K562 (cell line): ENCODE data around the gene BRINP1. TPM values are rescaled to one million over a fixed set of nuclear protein-coding genes. Genes with fewer than 3 reads are reported as not detected.

Experiments
- ATAC-seq: fragments of 200-7000 bp; cut with Tn5 transposase; 3 replicates; pipeline ENCODE4 v1.9.1; 2020; ENCODE audit warnings: moderate library complexity
- BruUV-seq: library from RNA; stranded (reverse); fragments of 400-500 nt; replicated peaks from 2 replicates; lab custom pipeline; 2021; lab: Mats Ljungman, UMichigan
- CTCF ChIA-PET: fragments of 300-600 bp; formaldehyde crosslinking; extraction: SDS; loops from one replicate; lab custom pipeline; 2021; ENCODE audit warnings: low intra/inter-chr PET ratio; lab: Yijun Ruan, JAX
- POLR2A ChIA-PET: fragments of 300-600, 350-650 bp; sonication (Branson Sonifier 250); formaldehyde crosslinking; extraction: SDS; loops from one replicate; lab custom pipeline; 2021; ENCODE audit warnings: antibody characterized with exemption, inconsistent platforms; lab: Yijun Ruan, JAX
- DNase-seq, 4 experiments: peaks; one replicate each; pipeline versions ENCODE4 v3.0.0 to v3.0.0-alpha.2; 2011 to 2018; ENCODE audit warnings: low spot score in 3 of 4, mixed read lengths in 3 of 4; ENCODE audit errors: extremely low read depth in 1 of 4
- FAIRE-seq: peaks from 2 replicates; lab custom pipeline; 2011; peaks lifted over from hg19 to GRCh38; lab: Jason Lieb, UNC
- H2AFZ ChIP-seq: 2 replicates; pipeline ENCODE4 v1.6.0; 2011; ENCODE audit warnings: low read depth, low read length, control low read depth, inconsistent platforms
- H3K27ac ChIP-seq: fragments of 200-600 bp; 3 replicates; pipeline ENCODE4 v1.8.0; 2011; ENCODE audit warnings: low read depth, mild to moderate bottlenecking, control low read depth, inconsistent platforms, low read length, moderate library complexity, mixed read lengths; ENCODE audit errors: extremely low read depth
- H3K27me3 ChIP-seq, 2 experiments: fragments of 300-600 bp in 1 of 2; 2 replicates in 1 of 2; 3 replicates in 1 of 2; pipeline versions ENCODE4 v1.6.0 to v1.8.0; 2011; ENCODE audit warnings: inconsistent platforms in 2 of 2, low read length in 2 of 2, mild to moderate bottlenecking in 1 of 2, mixed read lengths in 1 of 2, moderate library complexity in 1 of 2; ENCODE audit not compliant: control insufficient read depth in 2 of 2, insufficient read depth in 2 of 2
- H3K36me3 ChIP-seq: fragments of 300-600 bp; 3 replicates; pipeline ENCODE4 v1.8.0; 2011; ENCODE audit warnings: mild to moderate bottlenecking, low read length, inconsistent platforms; ENCODE audit not compliant: control insufficient read depth, insufficient read depth
- H3K4me1 ChIP-seq, 2 experiments: fragments of 200-600 bp in 1 of 2; replicated peaks in 1 of 2; 2 replicates in 1 of 2; 3 replicates in 1 of 2; pipeline versions ENCODE4 v1.5.1 to v1.8.0; 2011; ENCODE audit warnings: inconsistent platforms in 2 of 2, low read length in 2 of 2, mild to moderate bottlenecking in 1 of 2, mixed read lengths in 1 of 2, moderate library complexity in 1 of 2; ENCODE audit not compliant: control insufficient read depth in 2 of 2, insufficient read depth in 2 of 2
- H3K4me2 ChIP-seq: 2 replicates; pipeline ENCODE4 v1.6.1; 2011; ENCODE audit warnings: low read length, control low read depth, inconsistent platforms, mixed read lengths; ENCODE audit not compliant: insufficient read depth
- H3K4me3 ChIP-seq: fragments of 200-600 bp; sonication (generic), shearing (Covaris generic); 2 replicates; pipeline ENCODE4 v1.5.1; 2016; ENCODE audit warnings: control low read depth, inconsistent platforms
- H3K79me2 ChIP-seq: fragments of 200-600 bp; 3 replicates; pipeline ENCODE4 v1.8.0; 2011; ENCODE audit warnings: low read length, inconsistent platforms; ENCODE audit not compliant: control insufficient read depth, insufficient read depth
- H3K9ac ChIP-seq, 2 experiments: 2 replicates each; pipeline versions ENCODE4 v1.6.0 to v1.6.1; 2011; ENCODE audit warnings: low read depth in 2 of 2, low read length in 2 of 2, control low read depth in 1 of 2, inconsistent platforms in 1 of 2, mild to moderate bottlenecking in 1 of 2, mixed read lengths in 1 of 2; ENCODE audit not compliant: insufficient read depth in 1 of 2
- H3K9me1 ChIP-seq: one replicate; pipeline ENCODE4 v1.6.0; 2011; ENCODE audit warnings: inconsistent platforms, mild to moderate bottlenecking, low read length, moderate library complexity; ENCODE audit not compliant: control insufficient read depth, insufficient read depth
- H3K9me3 ChIP-seq: replicated peaks from 2 replicates; pipeline ENCODE4 v1.5.1; 2011; ENCODE audit warnings: low read depth, low read length, inconsistent platforms; ENCODE audit not compliant: control insufficient read depth, insufficient read depth
- H4K20me1 ChIP-seq: replicated peaks from 2 replicates; pipeline ENCODE4 v1.6.1; 2011; ENCODE audit warnings: low read length, inconsistent platforms, mixed read lengths; ENCODE audit not compliant: control insufficient read depth, insufficient read depth
- GATAD2A ChIP-seq: fragments of 450-650 bp; IDR thresholded peaks from 2 replicates; pipeline ENCODE4 v1.6.1; 2017
- HCFC1 ChIP-seq: IDR thresholded peaks from 2 replicates; pipeline ENCODE4 v1.6.1; 2012; ENCODE audit warnings: low read depth, low read length, improper control_type of control experiment
- NCOA6 ChIP-seq: fragments of 450-650 bp; IDR thresholded peaks from 2 replicates; pipeline ENCODE4 v1.6.1; 2017; ENCODE audit warnings: mild to moderate bottlenecking
- PCBP1 ChIP-seq: fragments of 200-400 bp; formaldehyde crosslinking; IDR thresholded peaks from 2 replicates; pipeline ENCODE4 v1.6.1; 2018; ENCODE audit warnings: mild to moderate bottlenecking, low read depth, low read length; ENCODE audit not compliant: poor library complexity, severe bottlenecking
- POU5F1 ChIP-seq: fragments of 150-350 bp; IDR thresholded peaks from 2 replicates; pipeline ENCODE4 v1.6.1; 2014; ENCODE audit warnings: borderline replicate concordance, low read length, low read depth, mild to moderate bottlenecking; ENCODE audit not compliant: partially characterized antibody
- PTTG1 ChIP-seq: fragments of 450-650 bp; IDR thresholded peaks from 2 replicates; pipeline ENCODE4 v1.6.1; 2016; ENCODE audit warnings: low read depth, mild to moderate bottlenecking, missing genetic modification characterization, missing compliant biosample characterization
- RBFOX2 ChIP-seq: fragments of 200-400 bp; formaldehyde crosslinking; IDR thresholded peaks from 2 replicates; pipeline ENCODE4 v1.6.1; 2017; ENCODE audit warnings: low read depth, mild to moderate bottlenecking, low read length, moderate library complexity
- SRSF3 ChIP-seq: fragments of 200-400 bp; formaldehyde crosslinking; IDR thresholded peaks from 2 replicates; pipeline ENCODE4 v1.6.1; 2016; ENCODE audit warnings: mild to moderate bottlenecking, low read length, moderate library complexity; ENCODE audit not compliant: insufficient read depth
- ZNF263 ChIP-seq: sonication (generic); formaldehyde crosslinking; IDR thresholded peaks from 2 replicates; pipeline ENCODE4 v1.8.0; 2022; ENCODE audit warnings: mild to moderate bottlenecking, missing genetic modification reagents, borderline replicate concordance
- ZNF384 ChIP-seq: IDR thresholded peaks from 2 replicates; pipeline ENCODE4 v1.6.1; 2012; ENCODE audit warnings: low read depth, low read length, improper control_type of control experiment
- WGBS: fragments of 100-300 bp; shearing (Covaris generic); methylation state at CpG from one replicate; pipeline ENCODE4 v1.1.6; 2016; ENCODE audit warnings: low coverage, mixed read lengths; ENCODE audit not compliant: insufficient coverage; ENCODE audit errors: missing lambda C conversion rate; 5-methylcytosine and 5-hydroxymethylcytosine counted together
- in situ Hi-C: fragments of 300-500 bp; cut with MboI; formaldehyde crosslinking; loops from 4 replicates; pipeline ENCODE4 v1.15.0; 2018; ENCODE audit warnings: inconsistent platforms, mixed read lengths
- intact Hi-C: fragments of 100-400 bp; cut with micrococcal nuclease; formaldehyde crosslinking; loops from 2 replicates; pipeline ENCODE4 v1.14.2; 2022
- polyA plus RNA-seq, 8 experiments: library from polyadenylated mRNA; depleted of rRNA in 4 of 8; stranded (reverse) in 5 of 8; unstranded in 3 of 8; fragments of >200 nt; fragmentation: Nextera tagmentation in 2 of 8; fragmentation: Illumina TruSeq in 1 of 8; extraction: Ambion mirVana in 2 of 8; extraction: Trizol in 1 of 8; gene quantifications; 2 replicates each; pipeline versions ENCODE4 v1.2.1 to v1.2.3, GENCODE V29; 2011 to 2014; ENCODE audit warnings: inconsistent platforms in 1 of 8, missing spikeins in 1 of 8
- total RNA-seq, 7 experiments: library from RNA; depleted of rRNA in 6 of 7; stranded (reverse); fragments of >200 nt in 6 of 7; fragmentation: Illumina TruSeq in 2 of 7; extraction: Trizol in 2 of 7; gene quantifications; 2 replicates each; pipeline versions ENCODE4 v1.2.1 to v1.2.3, GENCODE V29; 2011 to 2021; ENCODE audit warnings: low replicate concordance in 1 of 7
- TF ChIP-seq, protein P1 (sequence below): sonication (generic); formaldehyde crosslinking; IDR thresholded peaks from 2 replicates; pipeline ENCODE4 v1.8.0; 2022; ENCODE audit warnings: mild to moderate bottlenecking, missing genetic modification reagents
- TF ChIP-seq, protein P2 (sequence below): fragments of 450-650 bp; IDR thresholded peaks from 2 replicates; pipeline ENCODE4 v1.6.1; 2017; ENCODE audit warnings: mild to moderate bottlenecking, moderate library complexity

The BRINP1 gene
- total and polyA plus RNA-seq, 9 of the 15 experiments (the other 6 are each of a cell fraction or from before 2014, with no cell fraction given), result not detected

DNA sequence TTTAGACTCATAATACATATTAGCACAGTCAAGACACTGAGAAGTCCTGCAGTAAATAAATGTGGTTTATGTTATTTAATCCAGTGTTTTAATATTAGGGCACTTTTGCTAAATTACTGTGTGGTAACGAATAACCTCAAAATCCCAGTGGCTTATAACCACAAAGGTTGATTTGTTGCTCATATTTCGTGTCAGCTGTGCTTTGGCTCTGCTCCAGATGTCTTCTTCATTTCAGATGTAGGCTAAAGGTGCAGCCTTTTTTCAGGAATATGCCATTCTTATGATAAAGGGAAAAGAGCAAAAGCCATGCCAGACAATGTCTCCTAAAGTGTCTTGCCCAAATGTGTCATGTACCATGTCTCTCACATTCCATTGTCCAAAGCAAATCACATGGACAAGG is 144.8 kb downstream of the BRINP1 start:
- H4K20me1 ChIP-seq, result no peaks in the 10 kb centered on the region
- no peaks in the 10 kb centered on the region for H3K4me1 ChIP-seq
- H3K4me3 ChIP-seq, result no peak overlapping the region
- intact Hi-C loops, result no loop called here
- H3K4me2 ChIP-seq, result no peak overlapping the region
- no peak overlapping the region for H2AFZ ChIP-seq
- ChIA-PET CTCF (no interaction called here), POLR2A (no interaction called here)
- H3K36me3 ChIP-seq, result no peaks in the 10 kb centered on the region
- in situ Hi-C loops, result no loop called here
- H3K9me1 ChIP-seq, result no peaks in the 10 kb centered on the region
- H3K27ac ChIP-seq, result no peak overlapping the region
- H3K27me3 ChIP-seq, result no peaks in the 10 kb centered on the region
- no peak overlapping the region for H3K9ac ChIP-seq
- no peaks in the 10 kb centered on the region for H3K79me2 ChIP-seq
- H3K9me3 ChIP-seq, result no peaks in the 10 kb centered on the region
- ATAC-seq (no peak), FAIRE-seq (no peak), DNase-seq (no peak)
- no TSS peak for BruUV-seq
- WGBS, result 0% methylated on average over 2 of the region's 2 CpGs
- no peak for TF ChIP-seq SRSF3
- TF ChIP-seq ZNF263 (CRISPR knock-in tag), result no peak
- no peak for TF ChIP-seq POU5F1
- TF ChIP-seq NCOA6, result no peak
- TF ChIP-seq PTTG1 (tag), result no peak
- TF ChIP-seq RBFOX2, result no peak
- TF ChIP-seq, protein P1, sequence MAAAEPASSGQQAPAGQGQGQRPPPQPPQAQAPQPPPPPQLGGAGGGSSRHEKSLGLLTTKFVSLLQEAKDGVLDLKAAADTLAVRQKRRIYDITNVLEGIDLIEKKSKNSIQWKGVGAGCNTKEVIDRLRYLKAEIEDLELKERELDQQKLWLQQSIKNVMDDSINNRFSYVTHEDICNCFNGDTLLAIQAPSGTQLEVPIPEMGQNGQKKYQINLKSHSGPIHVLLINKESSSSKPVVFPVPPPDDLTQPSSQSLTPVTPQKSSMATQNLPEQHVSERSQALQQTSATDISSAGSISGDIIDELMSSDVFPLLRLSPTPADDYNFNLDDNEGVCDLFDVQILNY, result no peak
- TF ChIP-seq, protein P2, sequence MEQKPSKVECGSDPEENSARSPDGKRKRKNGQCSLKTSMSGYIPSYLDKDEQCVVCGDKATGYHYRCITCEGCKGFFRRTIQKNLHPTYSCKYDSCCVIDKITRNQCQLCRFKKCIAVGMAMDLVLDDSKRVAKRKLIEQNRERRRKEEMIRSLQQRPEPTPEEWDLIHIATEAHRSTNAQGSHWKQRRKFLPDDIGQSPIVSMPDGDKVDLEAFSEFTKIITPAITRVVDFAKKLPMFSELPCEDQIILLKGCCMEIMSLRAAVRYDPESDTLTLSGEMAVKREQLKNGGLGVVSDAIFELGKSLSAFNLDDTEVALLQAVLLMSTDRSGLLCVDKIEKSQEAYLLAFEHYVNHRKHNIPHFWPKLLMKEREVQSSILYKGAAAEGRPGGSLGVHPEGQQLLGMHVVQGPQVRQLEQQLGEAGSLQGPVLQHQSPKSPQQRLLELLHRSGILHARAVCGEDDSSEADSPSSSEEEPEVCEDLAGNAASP, result no peak
- TF ChIP-seq GATAD2A, result no peak
- TF ChIP-seq ZNF384, result no peak
- TF ChIP-seq PCBP1, result no peak
- TF ChIP-seq HCFC1, result no peak
- TF ChIP-seq, all 486 proteins: peak for 0
